ENCODE measurements around the gene ZNF627. TPM values are rescaled to one million over a fixed set of nuclear protein-coding genes. Genes with fewer than 3 reads are reported as not detected.
A peak's percentile ranks its signal among the peaks of the same experiment; 100 is the strongest.
"Not testable (repeated sequence)": the region's sequence is repeated elsewhere in the genome, so short reads cannot be mapped to it uniquely, and the experiment has no call there.

ZNF627 gene
- polyA plus RNA-seq, 1 donor = 11.0 TPM

GRCh38 chr19:11633223-11633622 lies 35.9 kb downstream of the ZNF627 start:
- DNase-seq = no peak

GRCh38 chr19:11634018-11634662 lies 36.9 kb downstream of the ZNF627 start:
- not testable (repeated sequence) for DNase-seq

DNA sequence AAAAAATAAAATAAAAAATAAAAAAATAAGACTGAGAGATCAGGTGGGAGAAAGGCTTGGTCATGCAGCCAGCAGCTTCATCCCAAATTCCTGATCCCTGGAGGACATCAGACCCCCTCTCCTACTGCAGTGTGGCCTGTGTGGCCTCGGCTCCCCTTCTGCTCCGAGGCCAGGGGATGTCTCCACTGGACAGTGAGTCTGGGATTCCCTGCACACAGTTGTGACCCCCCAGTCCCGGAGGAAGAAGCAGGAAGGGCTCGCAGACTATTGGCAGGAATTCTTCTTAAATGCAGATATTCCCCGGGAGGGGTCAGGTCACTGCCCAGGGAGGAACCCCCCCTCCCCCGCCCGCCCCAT lies 41.9 kb downstream of the ZNF627 start:
- DNase-seq = no peak

DNA sequence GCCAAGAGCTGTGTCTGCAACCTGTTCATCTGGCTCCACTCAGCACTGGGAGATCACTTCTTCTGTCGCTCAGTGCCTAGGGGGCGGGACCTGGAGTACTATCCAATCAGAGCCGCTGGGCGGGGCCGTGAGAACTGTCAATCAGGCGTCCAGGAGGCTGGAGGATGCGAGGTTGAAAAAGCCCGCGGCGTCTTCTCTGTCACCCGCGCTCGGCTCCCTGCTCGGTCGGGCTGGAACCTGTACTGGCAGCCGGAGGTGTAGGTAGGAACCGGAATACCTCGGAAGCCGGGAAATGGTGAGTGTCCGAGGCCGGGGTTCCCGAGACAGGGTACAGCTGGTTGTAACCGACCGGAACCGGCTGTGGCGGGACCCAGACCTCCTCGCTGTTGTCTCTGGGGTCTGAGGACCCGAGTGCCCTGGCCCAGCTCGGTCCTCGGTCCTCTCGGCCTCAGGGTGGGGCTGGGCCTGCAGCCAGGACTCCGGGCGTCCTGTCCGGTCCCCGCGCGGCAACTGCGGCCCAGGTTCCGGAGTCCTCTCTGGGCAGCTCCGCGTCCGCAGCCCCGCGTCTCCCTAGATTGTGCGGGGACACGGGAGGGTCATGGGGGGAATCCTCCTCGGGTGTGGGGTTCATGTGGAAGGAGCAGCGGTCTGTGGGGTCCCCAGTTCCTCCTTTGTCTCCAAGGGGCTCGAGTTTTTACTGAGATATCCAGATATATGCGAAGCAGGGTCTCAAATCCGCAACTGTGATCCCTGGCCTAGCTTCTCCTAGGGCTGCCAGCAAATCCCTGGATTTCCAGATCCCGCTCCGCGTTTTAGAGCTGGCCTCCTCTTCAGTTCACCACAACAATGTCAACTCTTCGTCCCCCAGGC lies 42.6 kb downstream of the ZNF627 start:
- peak; percentile 91 for DNase-seq

GRCh38 chr19:11641244-11641643 lies 44.0 kb downstream of the ZNF627 start:
- DNase-seq = no peak

DNA sequence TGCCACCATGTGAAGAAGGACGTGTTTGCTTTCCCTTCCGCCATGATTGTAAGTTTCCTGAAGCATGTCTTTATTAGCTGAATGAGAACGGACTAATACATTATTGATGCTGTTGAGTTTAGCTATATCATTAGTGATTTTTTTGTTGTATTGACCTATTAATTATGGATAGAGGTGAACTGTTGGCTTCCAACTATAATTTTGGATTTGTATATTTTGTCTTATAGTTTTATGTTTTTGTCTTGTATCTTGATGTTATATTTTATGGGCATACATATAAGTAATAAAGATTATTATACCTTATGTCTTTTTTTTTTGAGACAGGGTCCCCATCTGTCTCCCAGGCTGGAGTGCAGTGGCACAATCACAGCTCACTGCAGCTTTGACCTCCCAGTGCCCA lies 45.6 kb downstream of the ZNF627 start:
- DNase-seq = no peak

DNA sequence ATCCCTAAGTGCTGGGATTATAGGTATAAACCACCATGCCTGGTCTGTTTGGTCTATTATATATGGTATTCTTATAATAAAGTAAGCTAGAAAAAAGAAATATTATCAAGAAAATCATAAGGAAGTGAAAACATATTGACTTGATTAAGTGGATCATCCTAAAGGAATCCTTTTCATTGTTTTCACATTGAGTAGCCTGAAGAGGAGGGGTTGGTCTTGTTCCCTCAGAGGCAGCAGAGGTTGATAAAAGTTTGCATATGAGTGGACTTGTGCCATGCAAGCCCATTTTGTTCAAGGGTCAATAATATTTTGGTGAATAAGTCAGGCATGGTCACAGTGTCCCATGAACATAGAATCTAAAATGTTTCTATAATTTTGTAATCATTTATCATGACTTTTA lies 52.7 kb downstream of the ZNF627 start:
- no peak for DNase-seq

GRCh38 chr19:11651062-11651461 lies 53.8 kb downstream of the ZNF627 start:
- DNase-seq = no peak

DNA sequence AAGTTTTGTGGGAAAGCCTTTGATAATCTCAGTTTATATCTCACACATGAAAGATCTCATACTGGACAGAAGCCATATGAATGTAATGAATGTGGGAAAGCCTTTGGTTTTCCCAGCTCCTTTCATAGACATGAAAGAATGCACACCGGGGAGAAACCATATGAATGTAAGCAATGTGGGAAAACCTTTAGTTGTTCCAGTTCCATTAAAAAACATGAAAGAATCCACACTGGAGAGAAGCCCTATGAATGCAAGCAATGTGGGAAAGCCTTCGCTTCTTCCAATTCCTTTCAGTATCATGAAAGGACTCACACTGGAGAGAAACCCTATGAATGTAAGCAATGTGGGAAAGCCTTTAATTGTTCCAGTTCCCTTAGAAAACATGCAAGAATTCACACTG lies 54.8 kb downstream of the ZNF627 start:
- DNase-seq = no peak

DNA sequence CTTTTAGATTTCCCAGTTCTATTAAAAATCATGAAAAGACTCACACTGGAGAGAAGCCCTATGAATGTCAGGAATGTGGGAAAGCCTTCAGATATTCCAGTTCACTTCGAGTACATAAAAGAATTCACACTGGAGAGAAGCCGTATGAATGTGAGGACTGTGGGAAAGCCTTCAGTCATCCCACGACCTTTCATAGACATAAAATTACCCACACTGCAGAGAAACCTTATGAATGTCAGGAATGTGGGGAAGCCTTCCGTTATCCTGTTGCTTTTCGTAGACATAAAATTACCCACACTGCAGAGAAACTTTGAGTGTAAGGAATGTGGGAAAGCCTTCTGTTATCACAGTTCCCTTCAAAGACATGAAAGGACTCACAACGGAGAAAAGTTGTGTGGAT lies 55.2 kb downstream of the ZNF627 start:
- no peak for DNase-seq

GRCh38 chr19:11656535-11656934 lies 59.3 kb downstream of the ZNF627 start:
- DNase-seq = no peak

GRCh38 chr19:11657307-11657706 lies 60.0 kb downstream of the ZNF627 start:
- DNase-seq = no peak

GRCh38 chr19:11658970-11659369 lies 61.7 kb downstream of the ZNF627 start:
- no peak for DNase-seq

DNA sequence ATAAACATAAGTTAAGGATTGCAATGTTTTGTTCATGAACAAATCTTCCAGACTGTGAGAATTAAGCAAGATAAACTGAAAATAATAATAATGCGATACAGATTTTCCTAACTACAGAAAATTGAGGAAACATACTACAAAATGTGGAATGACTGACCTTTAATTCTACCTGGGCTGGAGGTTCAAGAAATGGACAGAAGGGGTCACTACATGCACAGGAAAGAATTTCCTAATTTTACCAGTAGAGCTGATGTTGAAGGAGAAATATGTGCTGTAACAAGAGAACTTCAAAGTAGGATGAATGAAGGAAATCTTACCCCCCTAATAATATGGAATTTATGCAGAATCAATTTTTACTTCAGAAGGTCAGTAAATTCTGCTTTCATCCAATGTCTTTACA lies 62.3 kb downstream of the ZNF627 start:
- no peak for DNase-seq

GRCh38 chr19:11662278-11662677 lies 65.0 kb downstream of the ZNF627 start:
- no peak for DNase-seq

GRCh38 chr19:11663181-11663591 lies 65.9 kb downstream of the ZNF627 start:
- DNase-seq = no peak

Other genes starting within 250 kb of the ZNF627 start
- 12.7 TPM for gene PLPPR2, start 242.1 kb upstream of the ZNF627 start, polyA plus RNA-seq (ENCODE audit: insufficient read length)
- gene SWSAP1, start 222.8 kb upstream of the ZNF627 start, polyA plus RNA-seq (ENCODE audit: insufficient read length) = 1.3 TPM
- gene EPOR, start 213.2 kb upstream of the ZNF627 start, polyA plus RNA-seq (ENCODE audit: insufficient read length) = 4.4 TPM
- gene RGL3, start 178.2 kb upstream of the ZNF627 start, polyA plus RNA-seq (ENCODE audit: insufficient read length) = 0.15 TPM
- 0.30 TPM for gene ODAD3, start 162.4 kb upstream of the ZNF627 start, polyA plus RNA-seq (ENCODE audit: insufficient read length)
- gene PRKCSH, start 161.8 kb upstream of the ZNF627 start, polyA plus RNA-seq (ENCODE audit: insufficient read length) = 192 TPM
- gene ELAVL3, start 116.4 kb upstream of the ZNF627 start, polyA plus RNA-seq (ENCODE audit: insufficient read length) = not detected
- 6.7 TPM for gene ZNF653, start 91.6 kb upstream of the ZNF627 start, polyA plus RNA-seq (ENCODE audit: insufficient read length)
- 54.1 TPM for gene ECSIT, start 68.3 kb upstream of the ZNF627 start, polyA plus RNA-seq (ENCODE audit: insufficient read length)
- 43.0 TPM for gene CNN1, start 58.6 kb upstream of the ZNF627 start, polyA plus RNA-seq (ENCODE audit: insufficient read length)
- 35.6 TPM for gene ELOF1, start 38.3 kb upstream of the ZNF627 start, polyA plus RNA-seq (ENCODE audit: insufficient read length)
- gene ACP5, start 19.8 kb upstream of the ZNF627 start, polyA plus RNA-seq (ENCODE audit: insufficient read length) = 2.7 TPM
- 3.7 TPM for gene ZNF823, start 141.5 kb downstream of the ZNF627 start, polyA plus RNA-seq (ENCODE audit: insufficient read length)
- 6.4 TPM for gene ZNF441, start 169.5 kb downstream of the ZNF627 start, polyA plus RNA-seq (ENCODE audit: insufficient read length)
- gene ZNF491, start 201.0 kb downstream of the ZNF627 start, polyA plus RNA-seq (ENCODE audit: insufficient read length) = 4.5 TPM
- gene ZNF440, start 216.8 kb downstream of the ZNF627 start, polyA plus RNA-seq (ENCODE audit: insufficient read length) = 6.4 TPM